Measurements from ENCODE around the gene SEMA4B. TPM values are rescaled to one million over a fixed set of nuclear protein-coding genes. Genes with fewer than 3 reads are reported as not detected.
A peak's percentile ranks its signal among the peaks of the same experiment; 100 is the strongest.
"Not testable (repeated sequence)": the region's sequence is repeated elsewhere in the genome, so short reads cannot be mapped to it uniquely, and the experiment has no call there.

SEMA4B gene
- polyA plus RNA-seq, 1 donor: 57.7 TPM

DNA sequence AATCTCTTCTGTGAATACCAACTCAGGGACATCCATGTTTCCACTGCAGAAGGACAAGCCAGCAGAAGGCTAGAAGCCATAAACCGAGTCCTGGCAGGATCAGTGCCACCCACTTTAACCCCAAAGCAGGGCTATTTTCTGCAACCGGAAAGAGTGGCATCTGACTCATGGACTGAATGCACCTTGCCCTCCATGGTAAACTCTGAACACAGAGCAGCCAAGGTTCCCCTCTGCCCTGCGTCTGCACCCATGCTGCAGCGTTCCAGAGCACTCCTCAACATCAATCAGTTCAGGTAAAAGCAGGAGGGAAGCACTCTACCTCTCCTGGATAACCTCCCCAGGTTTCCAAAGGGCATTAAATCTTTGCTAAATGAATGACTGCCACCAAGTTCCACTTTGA, 63.5 kb downstream of the SEMA4B start:
- H3K27ac ChIP-seq (ENCODE audit: low read length): peak overlapping the region; percentile 86
- no CpG with 5 or more reads among the region's 4 CpGs for WGBS (ENCODE audit: insufficient coverage, low lambda C conversion rate)
- peak; percentile 66 to 85 for DNase-seq
- H3K4me3 ChIP-seq (ENCODE audit: low read length): peak overlapping the region; percentile 72
- no peaks in the 10 kb centered on the region for H3K9me3 ChIP-seq (ENCODE audit: control insufficient read depth, low read depth, low read length)
- H3K27me3 ChIP-seq (ENCODE audit: control insufficient read depth, insufficient read depth, low read length): no peaks in the 10 kb centered on the region
- H3K36me3 ChIP-seq (ENCODE audit: control insufficient read depth, insufficient read depth, low read length): peaks cover 6% of the 10 kb centered on the region
- H3K4me1 ChIP-seq (ENCODE audit: control insufficient read depth, insufficient read depth, low read length): peaks cover 27% of the 10 kb centered on the region

DNA sequence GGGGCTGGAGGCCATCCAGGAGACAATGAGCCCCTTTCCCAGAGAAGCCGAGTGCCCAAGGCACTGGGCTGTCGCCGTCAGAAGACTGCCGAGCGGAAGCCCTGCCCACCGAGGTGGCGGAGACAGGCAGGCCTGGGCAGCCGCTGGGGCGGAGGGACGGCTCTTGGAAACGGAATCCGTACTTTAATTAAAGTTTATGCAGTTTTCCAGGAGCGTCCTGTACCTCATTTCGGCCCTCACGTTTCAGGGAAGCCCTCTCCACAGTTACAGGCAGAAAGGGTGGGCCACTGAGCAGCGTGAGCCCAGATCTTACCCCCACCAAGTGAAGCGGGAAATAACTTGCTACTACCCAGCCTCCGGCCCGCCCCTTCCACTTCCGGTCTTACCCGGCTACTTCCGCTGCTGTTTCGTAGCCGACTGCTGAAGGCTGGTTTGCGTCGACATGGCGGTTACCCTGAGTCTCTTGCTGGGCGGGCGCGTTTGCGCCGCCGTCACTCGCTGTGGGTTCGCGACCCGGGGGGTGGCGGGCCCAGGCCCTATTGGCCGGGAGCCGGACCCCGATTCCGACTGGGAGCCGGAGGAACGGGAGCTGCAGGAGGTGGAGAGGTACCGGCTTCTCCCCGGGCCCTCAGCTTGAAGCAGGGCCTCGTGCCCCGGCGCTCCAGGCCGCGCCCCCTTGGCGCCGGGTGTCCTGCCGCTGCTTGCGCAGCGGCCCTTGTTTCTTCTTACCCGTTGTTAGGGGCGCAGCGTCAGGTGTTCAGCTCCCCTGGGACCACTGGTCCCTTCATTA, 64.3 kb downstream of the SEMA4B start, which contains the start of gene NGRN:
TSS of gene NGRN (plus strand) at position 402 of the 790 bp plus-strand sequence. CDS start at position 443, 41 bp downstream.
- peak; percentile 89 to 97 for DNase-seq
- peaks cover 27% of the 10 kb centered on the region for H3K4me1 ChIP-seq (ENCODE audit: control insufficient read depth, insufficient read depth, low read length)
- no peaks in the 10 kb centered on the region for H3K27me3 ChIP-seq (ENCODE audit: control insufficient read depth, insufficient read depth, low read length)
- no peaks in the 10 kb centered on the region for H3K9me3 ChIP-seq (ENCODE audit: control insufficient read depth, low read depth, low read length)
- H3K36me3 ChIP-seq (ENCODE audit: control insufficient read depth, insufficient read depth, low read length): peaks cover 13% of the 10 kb centered on the region
- peak within 1 kb of the TSS; percentile 86 for H3K27ac ChIP-seq (ENCODE audit: low read length)
- peak within 1 kb of the TSS; percentile 72 for H3K4me3 ChIP-seq (ENCODE audit: low read length)
- no CpG with 5 or more reads among the region's 59 CpGs for WGBS (ENCODE audit: insufficient coverage, low lambda C conversion rate)

GRCh38 chr15:90266061-90266431, 64.9 kb downstream of the SEMA4B start:
- Histone ChIP-seq H3K27ac (ENCODE audit: low read length) (peak overlapping the region; percentile 86), H3K4me1 (ENCODE audit: control insufficient read depth, insufficient read depth, low read length) (peaks cover 27% of the 10 kb centered on the region), H3K27me3 (ENCODE audit: control insufficient read depth, insufficient read depth, low read length) (no peaks in the 10 kb centered on the region), H3K36me3 (ENCODE audit: control insufficient read depth, insufficient read depth, low read length) (peaks cover 19% of the 10 kb centered on the region), H3K4me3 (ENCODE audit: low read length) (peak overlapping the region; percentile 72), H3K9me3 (ENCODE audit: control insufficient read depth, low read depth, low read length) (no peaks in the 10 kb centered on the region)
- no CpG with 5 or more reads among the region's 16 CpGs for WGBS (ENCODE audit: insufficient coverage, low lambda C conversion rate)
- DNase-seq: no peak

DNA sequence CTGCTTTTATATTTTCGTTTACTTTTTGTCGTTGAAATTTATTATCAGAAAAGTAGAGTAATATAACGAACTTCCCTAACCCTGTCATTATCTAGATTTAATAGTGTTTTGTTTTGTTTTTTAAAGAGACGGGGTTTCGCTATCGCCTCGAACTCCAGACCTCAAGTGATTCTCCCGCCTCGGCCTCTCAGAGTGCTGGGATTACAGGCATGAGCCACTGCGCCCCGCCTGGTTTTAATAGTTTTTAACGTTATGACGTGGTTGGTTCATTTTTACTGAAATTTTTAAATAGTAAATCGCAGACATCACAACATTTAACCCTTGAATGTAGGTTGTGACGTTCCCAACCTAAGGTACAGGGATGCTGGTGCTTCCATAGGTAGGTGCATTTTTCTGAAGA, 65.4 kb downstream of the SEMA4B start:
- WGBS (ENCODE audit: insufficient coverage, low lambda C conversion rate): 10% methylated on average over 3 of the region's 15 CpGs
- peak in 1 of 2 donors; percentile 30 for DNase-seq
- peaks cover 27% of the 10 kb centered on the region for H3K4me1 ChIP-seq (ENCODE audit: control insufficient read depth, insufficient read depth, low read length)
- H3K4me3 ChIP-seq (ENCODE audit: low read length): peak overlapping the region; percentile 72
- peak overlapping the region; percentile 86 for H3K27ac ChIP-seq (ENCODE audit: low read length)
- peaks cover 23% of the 10 kb centered on the region for H3K36me3 ChIP-seq (ENCODE audit: control insufficient read depth, insufficient read depth, low read length)
- H3K9me3 ChIP-seq (ENCODE audit: control insufficient read depth, low read depth, low read length): no peaks in the 10 kb centered on the region
- H3K27me3 ChIP-seq (ENCODE audit: control insufficient read depth, insufficient read depth, low read length): no peaks in the 10 kb centered on the region

DNA sequence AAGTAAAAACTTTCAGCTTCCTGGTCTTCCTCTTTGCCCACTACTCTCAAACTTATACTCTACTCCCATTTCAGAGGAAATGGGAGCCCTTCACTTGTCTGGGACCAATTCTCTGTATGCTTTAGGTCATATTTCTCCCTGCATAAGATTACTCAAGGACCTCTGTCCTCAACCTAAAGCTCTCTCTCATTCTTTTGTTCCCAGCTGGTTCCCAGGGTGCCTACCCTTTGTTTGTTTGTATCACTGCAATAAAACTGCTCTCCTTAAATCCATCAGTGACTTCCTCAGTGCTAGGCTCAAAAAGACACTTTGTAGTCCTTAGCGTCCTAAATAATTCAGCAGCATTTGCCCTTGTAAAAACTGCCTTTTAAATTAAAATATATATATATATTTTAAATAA, 67.3 kb downstream of the SEMA4B start:
- whole genome bisulfite sequencing (ENCODE audit: insufficient coverage, low lambda C conversion rate): no CpG with 5 or more reads among the region's 1 CpG
- Histone ChIP-seq H3K4me1 (ENCODE audit: control insufficient read depth, insufficient read depth, low read length) (peaks cover 27% of the 10 kb centered on the region), H3K27ac (ENCODE audit: low read length) (no peak overlapping the region), H3K4me3 (ENCODE audit: low read length) (no peak overlapping the region), H3K9me3 (ENCODE audit: control insufficient read depth, low read depth, low read length) (no peaks in the 10 kb centered on the region), H3K36me3 (ENCODE audit: control insufficient read depth, insufficient read depth, low read length) (peaks cover 38% of the 10 kb centered on the region), H3K27me3 (ENCODE audit: control insufficient read depth, insufficient read depth, low read length) (no peaks in the 10 kb centered on the region)
- peak in 1 of 2 donors; percentile 52 for DNase-seq

DNA sequence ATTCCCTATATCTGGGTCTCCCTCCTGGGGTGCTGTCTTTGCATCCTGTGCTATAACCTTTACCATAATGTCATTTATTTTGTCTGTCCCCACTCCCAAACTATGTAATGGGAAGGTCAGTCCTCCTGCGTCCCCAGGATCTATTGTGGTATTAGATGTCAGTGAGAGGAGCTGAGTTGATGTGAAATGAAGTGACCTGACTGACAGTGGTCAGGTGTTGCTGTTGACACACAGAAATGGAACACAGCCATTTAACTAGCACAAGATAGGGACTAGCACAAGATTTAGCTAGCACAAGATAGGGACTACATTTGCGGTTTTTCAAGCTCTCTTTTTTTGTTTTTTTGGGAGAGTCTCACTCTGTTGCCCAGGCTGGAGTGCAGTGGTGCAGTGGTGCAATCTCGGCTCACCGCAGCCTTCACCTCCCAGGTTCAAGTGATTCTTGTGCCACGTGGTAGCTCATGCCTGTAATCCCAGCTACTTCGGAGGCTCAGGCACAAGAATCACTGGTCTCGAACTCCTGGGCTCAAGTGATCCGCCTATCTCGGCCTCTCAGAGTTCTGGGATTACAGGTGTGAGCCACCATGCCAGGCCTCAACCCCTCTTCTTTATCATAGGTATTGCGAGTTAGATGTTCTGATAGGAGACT, 69.5 kb downstream of the SEMA4B start:
- H3K4me1 ChIP-seq (ENCODE audit: control insufficient read depth, insufficient read depth, low read length): peaks cover 15% of the 10 kb centered on the region
- peaks cover 43% of the 10 kb centered on the region for H3K36me3 ChIP-seq (ENCODE audit: control insufficient read depth, insufficient read depth, low read length)
- peaks cover 3% of the 10 kb centered on the region for H3K9me3 ChIP-seq (ENCODE audit: control insufficient read depth, low read depth, low read length)

GRCh38 chr15:90271459-90272166, 70.5 kb downstream of the SEMA4B start:
- peaks cover 14% of the 10 kb centered on the region for H3K4me1 ChIP-seq (ENCODE audit: control insufficient read depth, insufficient read depth, low read length)
- no peaks in the 10 kb centered on the region for H3K27me3 ChIP-seq (ENCODE audit: control insufficient read depth, insufficient read depth, low read length)
- peaks cover 43% of the 10 kb centered on the region for H3K36me3 ChIP-seq (ENCODE audit: control insufficient read depth, insufficient read depth, low read length)
- WGBS (ENCODE audit: insufficient coverage, low lambda C conversion rate): no CpG with 5 or more reads among the region's 7 CpGs
- peaks cover 3% of the 10 kb centered on the region for H3K9me3 ChIP-seq (ENCODE audit: control insufficient read depth, low read depth, low read length)
- H3K4me3 ChIP-seq (ENCODE audit: low read length): no peak overlapping the region
- H3K27ac ChIP-seq (ENCODE audit: low read length): no peak overlapping the region
- DNase-seq: no peak

More for the DNA sequence above, 69.5 kb downstream of the SEMA4B start:
- DNase-seq: no peak
- no peak overlapping the region for H3K27ac ChIP-seq (ENCODE audit: low read length)
- H3K4me3 ChIP-seq (ENCODE audit: low read length): no peak overlapping the region
- no CpG with 5 or more reads among the region's 10 CpGs for WGBS (ENCODE audit: insufficient coverage, low lambda C conversion rate)
- no peaks in the 10 kb centered on the region for H3K27me3 ChIP-seq (ENCODE audit: control insufficient read depth, insufficient read depth, low read length)

DNA sequence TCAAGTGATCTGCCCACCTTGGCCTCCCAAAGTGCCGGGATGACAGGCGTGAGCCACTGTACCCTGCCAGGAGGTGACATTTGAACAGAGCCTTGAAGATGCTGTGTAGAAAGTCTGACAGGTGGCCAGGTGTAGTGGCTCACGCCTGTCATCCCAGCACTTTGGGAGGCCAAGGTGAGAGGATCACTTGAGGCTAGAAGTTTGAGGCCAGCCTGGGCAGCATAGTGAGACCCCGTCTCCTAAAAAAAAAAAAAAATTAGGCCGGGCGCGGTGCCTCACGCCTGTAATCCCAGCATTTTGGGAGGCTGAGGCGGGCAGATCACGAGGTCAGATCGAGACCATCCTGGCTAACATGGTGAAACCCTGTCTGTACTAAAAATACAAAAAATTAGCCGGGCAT, 77.3 kb downstream of the SEMA4B start:
- H3K27ac ChIP-seq (ENCODE audit: low read length); H3K36me3 ChIP-seq (ENCODE audit: control insufficient read depth, insufficient read depth, low read length); H3K9me3 ChIP-seq (ENCODE audit: control insufficient read depth, low read depth, low read length); H3K4me1 ChIP-seq (ENCODE audit: control insufficient read depth, insufficient read depth, low read length); DNase-seq; H3K4me3 ChIP-seq (ENCODE audit: low read length); H3K27me3 ChIP-seq (ENCODE audit: control insufficient read depth, insufficient read depth, low read length): not testable (repeated sequence)
- 100% methylated on average over 1 of the region's 12 CpGs for WGBS (ENCODE audit: insufficient coverage, low lambda C conversion rate)
